NT2/D1 (cell line): ENCODE measurements around the gene OR56A3.

Experiments
- DNase-seq: peaks from one replicate; pipeline ENCODE4 v3.0.0-alpha.2; 2011; ENCODE audit warnings: low read depth, low spot score
- H3K27me3 ChIP-seq: 2 replicates; pipeline ENCODE4 v1.6.0; 2011; ENCODE audit warnings: mild to moderate bottlenecking; ENCODE audit not compliant: insufficient read length, insufficient read depth
- H3K36me3 ChIP-seq: 2 replicates; pipeline ENCODE4 v1.6.1; 2011; ENCODE audit warnings: mild to moderate bottlenecking, low read length, mixed read lengths; ENCODE audit not compliant: insufficient read depth, insufficient read length
- H3K4me1 ChIP-seq: 2 replicates; pipeline ENCODE4 v1.5.1; 2011; ENCODE audit not compliant: insufficient read depth, insufficient read length
- H3K4me3 ChIP-seq: 2 replicates; pipeline ENCODE4 v1.5.1; 2011; ENCODE audit warnings: low read depth; ENCODE audit not compliant: insufficient read length
- H3K9ac ChIP-seq: 2 replicates; pipeline ENCODE4 v1.6.0; 2011; ENCODE audit warnings: low read depth; ENCODE audit not compliant: insufficient read length
- H3K9me3 ChIP-seq: 2 replicates; pipeline ENCODE4 v1.5.1; 2011; ENCODE audit warnings: mild to moderate bottlenecking, low read length; ENCODE audit not compliant: insufficient read depth
- SUZ12 ChIP-seq: IDR thresholded peaks from 2 replicates; pipeline ENCODE4 v1.6.1; 2011; ENCODE audit not compliant: insufficient read length, insufficient read depth; ENCODE audit errors: extremely low read depth
- YY1 ChIP-seq: IDR thresholded peaks from 2 replicates; pipeline ENCODE4 v1.6.1; 2011; ENCODE audit not compliant: insufficient read length, insufficient read depth
- ZNF274 ChIP-seq: IDR thresholded peaks from 2 replicates; pipeline ENCODE4 v1.6.1; 2011; ENCODE audit warnings: mild to moderate bottlenecking, low read depth, low read length

OR56A3 gene

DNA sequence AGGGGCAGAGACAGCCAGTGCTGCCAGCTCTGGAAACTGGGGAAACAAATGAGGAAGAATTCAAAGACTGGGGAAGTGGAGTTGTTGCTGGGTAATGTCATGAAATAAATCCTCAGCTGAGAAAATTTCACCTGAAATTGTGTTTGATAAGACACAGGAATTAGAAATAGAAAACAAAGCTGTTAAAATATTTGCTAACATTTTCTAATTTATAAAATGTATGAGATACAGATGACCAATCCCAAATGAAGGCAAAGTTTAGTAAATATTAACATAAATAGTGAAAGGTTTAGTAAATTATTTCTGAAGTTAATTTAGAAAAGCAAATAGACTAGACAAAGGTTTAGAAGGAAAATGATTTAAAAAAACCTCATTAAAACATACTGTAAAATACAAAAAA is 26.3 kb downstream of the OR56A3 start, which contains the start of gene OR56A5:
Gene OR56A5 (minus strand): TSS at position 101 of the 400 bp plus-strand sequence. CDS start 0 bp downstream, at position 101.
- no peaks in the 10 kb centered on the region for H3K27me3 ChIP-seq
- H3K36me3 ChIP-seq = no peaks in the 10 kb centered on the region
- no peak within 1 kb of the TSS for H3K4me3 ChIP-seq
- DNase-seq = no peak
- TF ChIP-seq YY1 = no peak
- TF ChIP-seq SUZ12 = no peak
- no peak for TF ChIP-seq ZNF274
- no peaks in the 10 kb centered on the region for H3K4me1 ChIP-seq
- no peak within 1 kb of the TSS for H3K9ac ChIP-seq
- peaks cover 10% of the 10 kb centered on the region for H3K9me3 ChIP-seq

- no peak overlapping the region for H3K9ac ChIP-seq
Observed at GRCh38 chr11:5973530-5973929, 31.5 kb downstream of the OR56A3 start.

GRCh38 chr11:5983443-5983842 is 41.4 kb downstream of the OR56A3 start:
- Histone ChIP-seq H3K9ac (no peak overlapping the region), H3K36me3 (no peaks in the 10 kb centered on the region), H3K4me3 (no peak overlapping the region), H3K27me3 (no peaks in the 10 kb centered on the region), H3K9me3 (peaks cover 20% of the 10 kb centered on the region; the same call in 1 of the 2 replicates), H3K4me1 (no peaks in the 10 kb centered on the region)
- no peak for DNase-seq
- TF ChIP-seq ZNF274 (no peak), SUZ12 (no peak), YY1 (no peak)

More at GRCh38 chr11:5973530-5973929, 31.5 kb downstream of the OR56A3 start:
- Histone ChIP-seq H3K4me1 (no peaks in the 10 kb centered on the region), H3K9me3 (no peaks in the 10 kb centered on the region), H3K4me3 (no peak overlapping the region), H3K36me3 (no peaks in the 10 kb centered on the region), H3K27me3 (no peaks in the 10 kb centered on the region)
- TF ChIP-seq YY1 = no peak
- TF ChIP-seq SUZ12 = no peak
- TF ChIP-seq ZNF274 = no peak
- DNase-seq = no peak

DNA sequence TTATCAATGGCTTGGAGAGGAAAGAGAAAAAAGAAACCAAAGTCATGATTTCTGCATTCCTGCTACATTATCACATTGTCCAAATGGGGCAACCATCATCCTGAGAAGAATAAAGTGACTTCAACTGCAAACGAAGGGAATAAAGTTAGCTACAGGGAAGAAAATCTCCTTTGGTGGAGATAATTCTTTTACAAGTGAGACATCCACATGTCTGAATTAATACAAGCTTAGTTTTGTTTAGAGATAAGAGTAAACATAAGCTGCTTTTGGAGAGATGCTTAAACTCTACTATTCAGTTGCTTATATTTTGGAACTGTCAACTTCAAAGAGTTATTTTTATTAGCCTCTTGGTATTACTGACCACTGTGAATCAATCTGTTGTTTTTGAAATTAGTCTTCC is 44.8 kb downstream of the OR56A3 start, which contains the start of gene OR52L1:
Gene OR52L1 (minus strand): TSS at position 101 of the 400 bp plus-strand sequence. CDS start 55 bp downstream, at position 46.
- no peaks in the 10 kb centered on the region for H3K27me3 ChIP-seq
- H3K9ac ChIP-seq = no peak within 1 kb of the TSS
- H3K36me3 ChIP-seq = no peaks in the 10 kb centered on the region
- peaks cover 3% of the 10 kb centered on the region; the same call in 1 of the 2 replicates for H3K9me3 ChIP-seq
- TF ChIP-seq ZNF274 (no peak), SUZ12 (no peak)
- no peak within 1 kb of the TSS for H3K4me3 ChIP-seq
- H3K4me1 ChIP-seq = no peaks in the 10 kb centered on the region
- DNase-seq = peak; percentile 8

DNA sequence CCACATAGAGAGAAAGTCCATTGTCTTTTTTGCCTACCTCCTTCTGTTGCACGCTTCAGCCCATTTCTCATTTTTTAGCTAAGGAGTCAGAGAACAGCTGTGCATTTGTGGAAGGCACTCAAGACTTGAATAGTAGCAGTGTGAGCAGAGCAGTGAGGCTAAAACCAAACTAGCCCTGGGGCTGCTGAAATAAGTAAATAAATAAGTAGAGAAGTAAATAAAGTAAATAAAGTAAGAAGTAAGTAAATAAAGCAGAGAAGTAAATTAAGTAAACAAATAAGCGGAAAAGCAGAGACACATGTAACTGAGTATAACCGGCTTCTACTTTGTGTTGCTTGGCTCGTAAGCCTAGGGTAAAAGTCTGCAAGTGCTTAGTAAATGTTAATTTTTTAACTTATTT is 47.2 kb downstream of the OR56A3 start:
- no peaks in the 10 kb centered on the region for H3K4me1 ChIP-seq
- H3K9me3 ChIP-seq = no peaks in the 10 kb centered on the region; the same call in 1 of the 2 replicates
- H3K36me3 ChIP-seq = no peaks in the 10 kb centered on the region
- TF ChIP-seq ZNF274 = no peak
- TF ChIP-seq SUZ12 = no peak
- no peak for TF ChIP-seq YY1
- DNase-seq = no peak
- no peak overlapping the region for H3K4me3 ChIP-seq
- H3K9ac ChIP-seq = no peak overlapping the region
- H3K27me3 ChIP-seq = no peaks in the 10 kb centered on the region

GRCh38 chr11:5992150-5992549 is 50.1 kb downstream of the OR56A3 start:
- H3K36me3 ChIP-seq = no peaks in the 10 kb centered on the region
- DNase-seq = no peak
- TF ChIP-seq ZNF274 (no peak), SUZ12 (no peak), YY1 (no peak)
- no peaks in the 10 kb centered on the region for H3K27me3 ChIP-seq
- no peak overlapping the region for H3K9ac ChIP-seq
- no peaks in the 10 kb centered on the region for H3K4me1 ChIP-seq
- H3K9me3 ChIP-seq = no peaks in the 10 kb centered on the region; the same call in 1 of the 2 replicates
- no peak overlapping the region for H3K4me3 ChIP-seq

DNA sequence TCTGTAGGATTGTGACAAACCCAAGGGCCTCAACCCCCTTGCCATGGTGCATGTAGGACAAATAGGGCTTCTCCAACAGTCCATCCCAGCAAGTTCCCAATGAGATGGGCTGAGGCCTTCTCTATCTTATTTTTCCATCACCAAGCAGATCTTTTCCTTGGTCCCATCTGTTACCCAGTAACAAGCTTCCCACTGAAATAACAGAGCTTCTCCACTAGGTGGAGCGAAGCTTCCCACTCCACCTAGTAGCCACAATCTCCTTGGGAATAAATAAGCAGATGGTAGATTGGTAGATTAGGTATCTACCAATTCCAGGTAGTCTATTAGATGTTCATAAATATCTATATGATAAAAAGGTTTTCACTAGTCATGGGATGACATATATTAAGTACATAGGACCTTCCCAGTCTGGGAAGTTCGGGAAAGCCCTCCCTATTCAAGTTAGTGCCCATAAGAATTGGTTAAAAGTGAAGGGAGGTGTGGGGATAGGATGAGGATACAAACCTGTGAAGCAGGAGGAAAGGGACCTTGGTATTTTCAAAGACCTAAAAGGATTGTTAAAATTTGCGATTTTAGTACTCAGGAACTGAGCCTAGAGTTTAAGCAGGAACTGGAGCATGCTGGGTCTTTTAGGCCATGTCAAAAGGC is 50.7 kb downstream of the OR56A3 start:
- H3K4me3 ChIP-seq = no peak overlapping the region

More for the DNA sequence above, 50.7 kb downstream of the OR56A3 start:
- Histone ChIP-seq H3K4me1 (no peaks in the 10 kb centered on the region), H3K9ac (no peak overlapping the region), H3K9me3 (no peaks in the 10 kb centered on the region; the same call in 1 of the 2 replicates), H3K27me3 (no peaks in the 10 kb centered on the region), H3K36me3 (no peaks in the 10 kb centered on the region)
- DNase-seq = peak; percentile 9
- no peak for TF ChIP-seq ZNF274
- no peak for TF ChIP-seq SUZ12
- no peak for TF ChIP-seq YY1
